NCI-H748 (cell line): ENCODE data around the gene EDIL3.

Source experiments
- DNase-seq: peaks from one replicate; lab custom pipeline; 2025; ENCODE audit not compliant: unreplicated experiment; lab: John Stamatoyannopoulos, UW

Gene EDIL3

DNA sequence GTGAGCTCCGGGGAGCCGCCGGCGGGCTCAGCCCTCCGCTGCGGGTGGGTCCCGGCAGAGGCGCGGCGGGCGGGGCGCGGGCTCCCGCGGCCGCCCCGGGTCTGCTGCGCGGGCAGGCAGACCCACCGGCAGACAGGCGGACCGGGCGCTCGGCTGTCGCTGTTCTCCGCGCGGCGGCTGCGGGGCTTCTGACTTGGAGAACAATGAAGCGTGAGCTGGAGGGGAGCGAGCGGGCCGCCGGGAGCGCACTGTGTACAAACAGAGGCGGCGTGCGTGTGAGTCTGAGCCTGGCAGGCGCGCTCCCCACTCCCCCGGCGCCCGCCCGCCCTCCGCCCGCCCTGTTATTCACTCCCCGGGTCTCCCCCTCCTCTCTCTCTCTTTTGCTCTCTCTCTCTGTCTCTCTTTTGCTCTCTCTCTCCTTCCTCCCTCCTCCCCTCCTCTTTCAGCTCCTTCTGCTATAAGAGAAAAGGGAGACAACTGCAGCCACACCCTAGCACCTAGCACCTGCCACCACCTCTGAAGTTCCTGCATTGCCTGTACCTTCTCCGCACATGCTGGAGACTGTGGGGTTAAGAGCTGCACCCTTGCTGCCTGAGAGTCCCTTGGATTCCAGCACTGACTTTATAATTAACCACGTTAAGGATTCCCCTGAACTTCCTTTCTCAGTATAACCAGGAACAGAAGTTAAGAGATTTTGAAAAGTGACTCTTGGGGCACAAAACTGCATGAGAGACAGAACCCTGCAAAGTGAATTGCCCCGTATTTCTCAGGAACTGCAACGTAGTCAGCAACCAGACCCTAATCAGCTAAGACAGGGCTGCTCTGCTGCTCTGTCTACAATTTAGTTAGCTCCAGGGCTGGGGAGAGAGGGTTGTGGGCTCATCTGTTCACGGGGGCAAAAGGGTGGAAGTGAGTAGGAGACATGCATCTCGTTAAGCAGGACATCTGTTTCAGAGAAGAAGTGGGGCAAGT lies at the start of gene EDIL3:
Gene EDIL3, minus strand, starts transcription at position 277 of the 972 bp plus-strand sequence. CDS start 506 bp downstream, outside the sequence.
- peak; percentile 82 for DNase-seq

- no peak for DNase-seq
Measured at GRCh38 chr5:84433461-84433860, 48.8 kb upstream of the EDIL3 start.

GRCh38 chr5:84430863-84431663 lies 46.4 kb upstream of the EDIL3 start:
- no peak for DNase-seq

- no peak for DNase-seq
Measured at GRCh38 chr5:84430079-84430478, 45.4 kb upstream of the EDIL3 start.

DNA sequence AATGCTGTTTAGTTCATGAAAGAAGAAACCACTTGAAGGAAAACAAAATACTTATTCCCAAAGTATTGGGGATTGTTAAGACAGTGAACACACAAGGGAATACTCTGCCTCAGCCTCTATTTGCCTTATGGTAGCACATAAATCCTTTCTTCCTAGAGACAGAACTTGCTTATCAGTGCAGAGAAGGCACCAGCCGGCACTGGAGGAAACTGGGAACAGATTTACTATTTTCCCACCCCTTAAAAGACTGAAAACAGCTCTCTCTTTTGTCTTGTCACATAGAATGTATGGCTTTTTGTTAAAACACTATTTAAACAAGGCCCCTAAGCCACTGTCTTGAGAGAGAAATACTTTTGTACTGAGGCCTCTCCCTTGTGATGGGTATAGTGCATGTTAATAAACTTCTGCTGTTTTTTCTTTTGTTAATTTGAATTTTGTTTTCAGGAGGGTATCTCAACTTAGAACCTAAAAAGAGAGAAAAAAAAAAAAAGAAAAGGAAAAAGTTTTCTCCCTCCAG lies 40.7 kb upstream of the EDIL3 start:
- DNase-seq: no peak

DNA sequence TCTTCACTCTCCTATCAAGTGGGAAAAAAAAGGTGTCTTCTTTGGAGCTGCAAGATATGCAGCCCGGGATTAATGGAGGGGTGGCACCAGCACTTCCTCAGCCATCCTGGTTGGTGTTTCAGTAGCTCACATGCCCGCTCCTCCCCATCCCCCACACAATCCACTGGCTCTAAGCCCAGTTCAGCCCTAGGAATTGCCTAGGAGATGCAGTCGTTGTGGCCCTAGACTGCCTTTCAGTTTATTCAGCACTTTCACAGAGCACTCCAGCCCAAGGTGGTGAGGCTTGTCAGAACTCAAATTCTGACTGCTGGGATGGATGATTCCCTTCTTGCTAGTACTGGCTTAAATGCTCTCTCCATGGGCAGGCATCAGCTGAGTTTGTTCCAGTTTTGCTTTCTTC lies 35.1 kb upstream of the EDIL3 start:
- no peak for DNase-seq

DNA sequence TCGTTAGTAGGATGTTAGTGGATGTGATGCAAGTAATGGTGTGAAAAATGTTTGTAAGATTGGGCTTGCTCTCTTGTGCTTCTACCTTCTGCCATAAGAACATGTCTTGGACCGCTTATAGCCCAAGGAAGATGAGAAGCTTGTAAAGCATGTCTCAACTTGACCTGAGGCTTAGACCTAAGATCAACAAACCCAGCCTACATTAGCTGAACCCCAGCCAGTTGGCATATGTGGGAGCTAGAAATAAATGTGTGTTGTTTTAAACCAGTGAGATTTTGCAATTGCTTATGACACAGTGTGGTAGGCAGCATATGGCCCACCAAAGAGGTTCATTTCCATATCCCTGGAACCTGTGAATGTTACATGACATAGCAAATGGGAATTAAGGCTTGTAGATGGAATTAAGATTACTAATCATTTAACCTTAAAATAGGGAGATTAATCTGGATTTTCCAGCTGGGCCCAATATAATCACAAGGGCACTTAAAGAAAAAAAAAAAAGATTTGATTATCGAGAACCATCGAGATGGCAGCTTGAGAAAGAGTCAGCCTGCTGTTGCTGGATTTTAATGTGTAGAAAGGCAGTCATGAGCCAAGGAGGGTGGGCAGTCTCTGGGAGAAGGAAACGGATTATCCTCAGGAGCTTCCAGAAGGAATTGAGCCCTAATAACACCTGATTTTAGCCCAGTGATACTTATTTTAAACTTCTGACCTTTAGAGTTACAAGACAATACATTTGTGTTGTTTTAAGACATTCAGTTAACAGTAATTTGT lies 27.3 kb upstream of the EDIL3 start:
- no peak for DNase-seq

GRCh38 chr5:84406111-84406510 lies 21.4 kb upstream of the EDIL3 start:
- no peak for DNase-seq

DNA sequence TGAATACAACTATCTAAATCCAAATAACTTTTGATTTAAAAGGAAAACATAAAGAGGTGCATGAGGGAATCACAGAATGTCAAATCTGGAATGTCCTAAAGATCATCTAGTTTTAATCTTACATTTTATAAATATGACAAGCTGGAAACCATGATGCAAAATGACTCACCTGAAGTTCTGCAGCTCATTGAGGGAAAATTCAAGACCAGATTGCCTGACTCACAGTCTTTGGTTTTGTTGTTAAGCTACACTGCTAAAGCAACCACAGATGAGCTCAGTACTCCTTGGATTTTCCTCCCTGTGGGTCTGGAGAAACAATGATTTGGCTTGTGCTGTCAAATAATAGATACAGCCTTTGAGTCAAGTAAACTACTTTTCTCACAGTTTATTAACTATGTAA lies 19.1 kb upstream of the EDIL3 start:
- no peak for DNase-seq

DNA sequence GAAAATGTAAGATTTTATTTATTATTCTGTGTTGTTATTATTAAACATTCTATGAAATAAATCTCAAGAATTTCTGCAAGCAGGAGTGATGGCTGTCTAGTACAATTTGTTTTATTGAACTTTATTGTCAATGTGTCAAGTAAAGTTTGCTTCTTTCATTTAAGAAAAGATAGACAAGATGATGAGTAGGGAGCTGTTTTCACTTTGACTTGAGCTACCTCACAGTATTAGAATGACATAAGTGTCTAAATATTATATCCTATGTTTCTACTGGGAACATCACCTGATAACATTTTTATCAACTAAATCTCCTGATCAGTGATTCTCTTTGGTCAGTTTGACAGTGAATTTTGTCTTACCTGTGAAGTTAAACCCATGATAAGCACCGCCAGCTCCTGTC lies 12.7 kb upstream of the EDIL3 start:
- DNase-seq: no peak

DNA sequence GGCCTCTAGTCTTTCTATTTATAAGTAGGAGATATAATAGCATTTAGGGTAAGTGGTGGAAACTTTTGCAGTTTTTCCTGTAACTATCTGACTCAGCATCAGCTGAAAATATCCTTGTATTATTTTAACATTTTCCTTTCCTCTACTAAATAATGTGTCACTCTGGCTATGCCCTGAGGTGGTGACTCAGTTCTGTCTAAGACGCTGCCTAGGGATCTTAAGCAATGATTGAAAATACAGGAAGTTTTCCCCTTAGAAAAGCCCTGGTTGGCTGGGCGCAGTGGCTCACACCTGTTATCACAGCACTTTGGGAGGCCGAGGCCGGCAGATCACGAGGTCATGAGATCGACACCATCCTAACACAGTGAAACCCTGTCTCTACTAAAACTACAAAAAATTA lies 9.3 kb upstream of the EDIL3 start:
- DNase-seq: no peak

DNA sequence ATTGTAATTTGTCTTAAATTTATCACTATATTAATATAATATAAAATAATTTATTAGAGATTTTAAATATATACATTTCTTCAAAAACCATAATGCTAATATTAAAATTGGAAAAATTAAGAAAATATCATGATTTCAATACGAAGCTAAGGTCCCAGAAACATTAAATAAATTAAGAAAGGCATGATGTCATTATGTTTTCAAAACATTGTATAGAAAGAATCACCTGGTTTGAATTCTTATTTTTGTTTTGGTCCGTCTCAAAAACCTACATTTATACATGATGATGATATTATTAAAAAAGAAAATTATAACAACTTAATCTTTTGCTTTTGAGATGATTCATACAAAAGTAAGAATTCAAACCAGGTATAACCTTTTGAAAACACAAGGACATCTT lies 8.2 kb upstream of the EDIL3 start:
- no peak for DNase-seq

GRCh38 chr5:84385705-84386104 lies 1.0 kb upstream of the EDIL3 start:
- DNase-seq: no peak

DNA sequence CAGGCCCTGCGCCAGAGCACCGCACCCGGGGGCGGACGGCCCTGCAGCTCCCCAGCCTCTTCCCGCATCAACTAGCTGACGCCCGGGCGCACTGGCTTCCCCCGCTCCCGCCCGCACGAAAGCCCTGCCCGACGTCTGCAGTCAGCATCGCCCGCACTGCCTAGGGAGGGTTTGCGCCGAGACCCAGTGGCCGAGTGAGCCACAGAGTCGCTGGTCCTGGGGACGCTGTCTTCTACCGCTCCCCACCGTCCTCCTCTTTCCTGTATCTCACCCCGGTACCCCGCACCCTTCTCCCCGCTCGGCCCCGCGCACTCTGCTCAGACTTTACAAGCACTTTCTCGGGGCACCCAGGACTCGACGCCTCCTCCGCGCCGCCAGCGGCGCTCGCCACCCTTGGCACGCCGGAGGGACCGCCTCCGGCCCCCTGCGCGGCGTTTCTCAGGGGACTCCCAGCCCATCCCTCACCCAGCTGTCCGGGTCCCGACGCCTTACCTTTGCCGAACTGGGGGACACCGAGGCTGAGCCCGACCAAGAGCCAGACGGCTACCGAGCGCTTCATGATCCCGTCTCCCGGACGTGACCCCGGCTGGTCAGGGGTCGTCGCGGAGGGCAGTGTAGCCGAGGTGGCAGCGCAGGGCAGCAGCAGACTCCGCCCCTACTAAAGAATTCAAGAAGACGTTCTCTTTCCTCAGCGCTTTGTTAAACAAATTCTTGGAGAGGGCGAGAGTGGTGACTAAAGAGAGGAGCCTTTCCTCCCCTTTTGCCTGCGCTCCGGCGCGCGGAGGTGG lies 670 bp downstream of the EDIL3 start:
- DNase-seq: peak; percentile 76

GRCh38 chr5:84383296-84383815 lies 1.3 kb downstream of the EDIL3 start:
- no peak for DNase-seq

DNA sequence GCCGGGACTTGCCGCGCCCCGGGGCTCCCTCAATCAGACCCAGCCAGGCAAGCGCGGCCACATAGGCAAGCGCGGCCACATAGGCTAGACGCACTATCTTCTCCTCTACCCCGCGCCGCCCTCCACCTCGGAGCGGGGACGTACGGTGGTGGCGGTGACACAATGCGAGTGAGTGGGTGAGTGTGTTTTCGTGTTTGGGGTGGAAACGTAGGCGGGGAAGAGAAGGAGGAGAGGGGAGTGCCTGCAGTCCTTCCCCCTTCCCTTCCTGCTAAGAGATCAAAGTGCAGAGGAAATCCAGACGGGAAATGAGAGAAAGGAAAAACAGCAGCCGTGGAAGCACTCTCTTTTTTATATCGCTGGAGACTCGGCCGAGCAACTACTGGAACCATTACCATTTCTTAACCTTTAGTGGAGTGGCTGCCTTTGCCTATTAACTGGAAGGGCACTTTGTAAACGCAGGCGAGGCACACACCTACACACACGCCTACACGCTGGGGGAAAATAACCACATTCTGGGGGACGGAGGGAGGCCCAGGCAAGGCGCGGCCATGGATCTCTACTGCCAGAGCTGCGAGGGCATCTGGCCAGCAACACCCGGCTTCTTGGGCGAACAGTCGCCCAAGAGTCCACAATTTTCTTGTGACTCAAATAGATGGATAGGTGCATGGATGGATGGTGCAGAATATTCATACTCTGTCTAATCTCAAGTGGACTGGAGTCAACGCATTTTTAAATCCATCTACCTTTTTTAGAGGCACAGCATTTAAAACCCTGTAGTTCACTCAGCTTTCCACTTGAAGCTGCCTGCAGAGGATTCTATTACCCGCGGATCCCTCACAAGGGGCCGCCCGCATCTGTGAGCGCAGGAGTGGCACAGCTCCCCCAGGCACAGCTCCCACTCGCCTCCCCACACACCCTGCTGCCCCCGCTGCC lies 2.1 kb downstream of the EDIL3 start:
- peak; percentile 94 for DNase-seq

DNA sequence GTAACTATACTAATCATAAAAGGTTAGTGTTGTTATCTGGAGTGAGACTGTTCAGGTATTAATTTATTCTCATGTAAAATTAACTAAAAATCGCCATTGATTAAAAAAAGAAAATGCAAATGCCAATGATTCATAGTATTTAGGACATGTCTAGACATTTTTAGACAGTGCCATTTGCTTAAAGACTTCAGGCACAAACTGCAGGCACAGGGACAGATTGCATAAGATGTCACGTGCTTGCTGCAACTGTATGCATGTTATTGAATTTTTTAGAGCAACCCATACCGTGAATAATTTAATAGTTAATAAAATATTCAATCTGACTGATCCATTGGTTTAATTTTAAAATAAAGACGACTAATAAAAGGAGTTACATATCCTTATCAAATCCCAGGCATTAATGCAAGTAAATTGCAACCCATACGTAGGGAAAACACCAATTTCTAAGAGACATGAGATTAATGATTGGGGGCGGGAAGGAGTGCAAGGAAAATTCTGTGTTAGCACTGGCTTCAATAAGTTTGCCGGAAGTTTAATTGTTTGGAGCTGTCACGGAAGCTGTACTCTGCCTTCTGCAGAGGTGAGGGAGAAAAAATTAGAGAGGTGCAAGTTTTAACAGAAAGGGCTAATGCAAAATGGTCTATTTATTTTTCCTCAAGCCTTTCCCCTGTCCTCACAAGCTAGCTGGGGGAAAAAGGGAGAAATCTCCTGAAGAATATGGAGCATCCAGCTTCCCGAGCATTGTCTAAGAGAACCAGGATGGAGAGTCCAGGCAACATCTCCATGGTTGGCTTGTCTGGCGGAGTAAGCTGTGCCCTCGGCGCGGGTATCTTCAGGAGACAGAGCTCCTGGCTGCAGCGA lies 2.9 kb downstream of the EDIL3 start:
- peak; percentile 70 for DNase-seq

- DNase-seq: no peak
Measured at GRCh38 chr5:84379749-84380148, 4.9 kb downstream of the EDIL3 start.
